ENCODE measurements around the gene NOG. TPM values are rescaled to one million over a fixed set of nuclear protein-coding genes. Genes with fewer than 3 reads are reported as not detected.

NOG gene
- total RNA-seq, 4 donors from 2014 or later, result 0.30 to 1.0 TPM; not detected in 2

GRCh38 chr17:56594320-56595107 lies 1.0 kb downstream of the NOG start:
- Histone ChIP-seq H3K27me3 (peaks cover 94% of the 10 kb centered on the region), H3K9me3 (no peaks in the 10 kb centered on the region), H3K4me1 (peaks cover 55% of the 10 kb centered on the region), H3K27ac (no peak overlapping the region), H3K4me3 (peak overlapping the region; percentile 70), H3K36me3 (no peaks in the 10 kb centered on the region)
- no peak for TF ChIP-seq CTCF (IDR thresholded peaks at IDR 0.05)
- TF ChIP-seq POLR2A (IDR thresholded peaks at IDR 0.05), result no peak
- TF ChIP-seq POLR2AphosphoS5 (IDR thresholded peaks at IDR 0.05), result no peak
- no peak for TF ChIP-seq EP300 (IDR thresholded peaks at IDR 0.05)
- WGBS, result under 1% methylated on average over 29 of the region's 61 CpGs
- no peak for DNase-seq (ENCODE audit: low spot score in 2 of 2)

- Histone ChIP-seq H3K4me1 (peaks cover 55% of the 10 kb centered on the region), H3K36me3 (no peaks in the 10 kb centered on the region), H3K4me3 (no peak overlapping the region), H3K27ac (no peak overlapping the region), H3K27me3 (peaks cover 94% of the 10 kb centered on the region), H3K9me3 (no peaks in the 10 kb centered on the region)
- 8% methylated on average over 7 of the region's 7 CpGs for WGBS
- TF ChIP-seq POLR2AphosphoS5 (IDR thresholded peaks at IDR 0.05) (no peak), POLR2A (IDR thresholded peaks at IDR 0.05) (no peak), CTCF (IDR thresholded peaks at IDR 0.05) (no peak), EP300 (IDR thresholded peaks at IDR 0.05) (no peak)
- DNase-seq (ENCODE audit: low spot score in 2 of 2), result no peak
Observed at GRCh38 chr17:56595108-56595418, 1.6 kb downstream of the NOG start.

- TF ChIP-seq CTCF (IDR thresholded peaks at IDR 0.05) (no peak), EP300 (IDR thresholded peaks at IDR 0.05) (no peak), POLR2AphosphoS5 (IDR thresholded peaks at IDR 0.05) (no peak), POLR2A (IDR thresholded peaks at IDR 0.05) (no peak)
- WGBS, result 1% methylated on average over 27 of the region's 43 CpGs
- Histone ChIP-seq H3K4me1 (peaks cover 55% of the 10 kb centered on the region), H3K27ac (no peak overlapping the region), H3K27me3 (peaks cover 97% of the 10 kb centered on the region), H3K4me3 (peak overlapping the region; percentile 39), H3K36me3 (no peaks in the 10 kb centered on the region), H3K9me3 (no peaks in the 10 kb centered on the region)
- no peak for DNase-seq (ENCODE audit: low spot score in 2 of 2)
Observed at GRCh38 chr17:56595831-56596690, 2.6 kb downstream of the NOG start.

GRCh38 chr17:56596691-56597494 lies 3.4 kb downstream of the NOG start:
- Histone ChIP-seq H3K9me3 (no peaks in the 10 kb centered on the region), H3K27me3 (peaks cover 97% of the 10 kb centered on the region), H3K27ac (no peak overlapping the region), H3K4me1 (peaks cover 55% of the 10 kb centered on the region), H3K4me3 (peak overlapping the region; percentile 39), H3K36me3 (no peaks in the 10 kb centered on the region)
- TF ChIP-seq POLR2A (IDR thresholded peaks at IDR 0.05) (no peak), EP300 (IDR thresholded peaks at IDR 0.05) (no peak)
- WGBS, result 2% methylated on average over 40 of the region's 40 CpGs
- DNase-seq (ENCODE audit: low spot score in 2 of 2), result no peak

GRCh38 chr17:56597495-56597990 lies 4.0 kb downstream of the NOG start:
- WGBS, result 0% methylated on average over 16 of the region's 41 CpGs
- Histone ChIP-seq H3K36me3 (no peaks in the 10 kb centered on the region), H3K9me3 (no peaks in the 10 kb centered on the region), H3K4me1 (peaks cover 51% of the 10 kb centered on the region), H3K4me3 (peak overlapping the region; percentile 39), H3K27ac (no peak overlapping the region), H3K27me3 (peaks cover 95% of the 10 kb centered on the region)
- TF ChIP-seq CTCF (IDR thresholded peaks at IDR 0.05), result no peak
- no peak for TF ChIP-seq POLR2AphosphoS5 (IDR thresholded peaks at IDR 0.05)
- TF ChIP-seq EP300 (IDR thresholded peaks at IDR 0.05), result no peak
- TF ChIP-seq POLR2A (IDR thresholded peaks at IDR 0.05), result no peak
- DNase-seq (ENCODE audit: low spot score in 2 of 2), result no peak

All from suprapubic skin (tissue), 4 donors.